Mammary epithelial cell (primary cell): ENCODE data around the gene TSPAN1.

ENCODE experiments used
- CTCF ChIP-seq, 2 donors: IDR thresholded peaks in 1 of 2; conservative IDR thresholded peaks in 1 of 2; 2 replicates each; pipeline ENCODE4 v1.5.1; 2011 to 2012; ENCODE audit warnings: inconsistent platforms in 2 of 2, low read length in 2 of 2, mild to moderate bottlenecking in 2 of 2, control low read depth in 1 of 2, low read depth in 1 of 2; ENCODE audit not compliant: insufficient read depth in 1 of 2; ENCODE audit errors: extremely low read depth in 1 of 2
- EZH2 ChIP-seq: IDR thresholded peaks from 2 replicates; pipeline ENCODE4 v1.6.1; 2012; ENCODE audit warnings: low read length, inconsistent platforms, borderline replicate concordance

- TF ChIP-seq CTCF (conservative IDR thresholded peaks at IDR 0.05 in 1 of 2, IDR thresholded peaks at IDR 0.05 in 1 of 2; ENCODE audit: extremely low read depth in 1 of 2, insufficient read depth in 1 of 2, low read depth in 1 of 2, low read length in 2 of 2): no peak
- no peak for TF ChIP-seq EZH2
Observed at GRCh38 chr1:46137916-46138315, 37.0 kb upstream of the TSPAN1 start.
